GM21423 (cell line): ENCODE data around the gene MYO9B.
"Not testable (repeated sequence)": the region's sequence is repeated elsewhere in the genome, so short reads cannot be mapped to it uniquely, and the experiment has no call there.

Experiments
- ATAC-seq: cut with Tn5 transposase; IDR thresholded peaks from one replicate; pipeline ENCODE4 v1.9.1; 2021; ENCODE audit warnings: mild to moderate bottlenecking, moderate library complexity; ENCODE audit not compliant: unreplicated experiment

The MYO9B gene

DNA sequence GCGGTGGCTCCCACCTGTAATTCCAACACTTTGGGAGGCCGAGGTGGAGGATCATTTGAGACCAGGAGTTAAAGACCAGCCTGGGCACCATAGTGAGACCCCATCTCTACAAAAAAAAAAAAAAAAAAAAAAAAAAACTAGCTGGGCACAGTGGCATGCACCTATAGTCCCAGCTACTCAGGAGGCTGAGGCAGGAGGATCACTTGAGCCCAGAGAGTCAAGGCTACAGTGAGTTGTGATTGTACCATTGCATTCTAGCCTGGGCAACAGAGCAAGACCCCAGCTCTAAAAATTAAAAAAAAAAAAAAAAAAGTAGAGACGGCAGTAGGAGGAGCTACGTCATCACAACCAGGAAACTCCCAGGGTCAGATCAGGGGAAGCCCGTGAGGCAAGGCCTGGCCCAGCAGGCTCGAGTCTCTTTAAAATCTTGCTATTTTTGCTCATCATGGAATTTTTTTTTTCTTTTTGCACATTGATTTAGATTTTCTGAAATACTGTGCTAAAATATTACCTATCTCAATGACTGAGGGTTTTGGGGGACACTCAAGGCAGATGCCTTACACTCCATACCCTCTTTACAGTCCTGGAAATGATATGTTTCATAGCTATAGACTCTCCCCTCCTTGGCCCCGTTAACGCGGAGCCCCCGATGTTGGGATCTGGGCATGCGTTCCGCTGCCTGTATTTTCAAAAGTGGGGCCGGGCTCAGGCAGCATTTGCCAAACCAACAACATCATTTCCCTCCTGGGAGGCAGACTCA lies 95.1 kb downstream of the MYO9B start:
- ATAC-seq = no peak

DNA sequence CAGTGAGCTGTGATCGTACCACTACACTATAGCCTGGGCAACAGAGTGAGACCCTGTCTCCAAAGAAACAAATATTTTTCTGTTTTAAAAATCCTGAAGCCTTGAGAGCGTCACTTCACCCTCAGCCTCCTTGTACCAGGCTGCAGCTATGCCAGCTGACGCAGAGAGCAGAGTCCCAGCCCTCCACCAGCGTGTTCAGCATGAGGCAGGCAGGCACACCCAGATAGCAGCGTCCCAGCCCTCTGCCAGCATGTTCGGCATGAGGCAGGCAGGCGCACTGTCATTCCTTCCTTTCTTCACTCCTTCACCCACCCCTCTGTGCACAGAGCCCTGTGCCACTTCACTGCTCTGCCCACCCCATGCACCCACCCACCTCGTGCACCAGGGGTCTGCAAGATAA lies 96.3 kb downstream of the MYO9B start:
- no peak for ATAC-seq

DNA sequence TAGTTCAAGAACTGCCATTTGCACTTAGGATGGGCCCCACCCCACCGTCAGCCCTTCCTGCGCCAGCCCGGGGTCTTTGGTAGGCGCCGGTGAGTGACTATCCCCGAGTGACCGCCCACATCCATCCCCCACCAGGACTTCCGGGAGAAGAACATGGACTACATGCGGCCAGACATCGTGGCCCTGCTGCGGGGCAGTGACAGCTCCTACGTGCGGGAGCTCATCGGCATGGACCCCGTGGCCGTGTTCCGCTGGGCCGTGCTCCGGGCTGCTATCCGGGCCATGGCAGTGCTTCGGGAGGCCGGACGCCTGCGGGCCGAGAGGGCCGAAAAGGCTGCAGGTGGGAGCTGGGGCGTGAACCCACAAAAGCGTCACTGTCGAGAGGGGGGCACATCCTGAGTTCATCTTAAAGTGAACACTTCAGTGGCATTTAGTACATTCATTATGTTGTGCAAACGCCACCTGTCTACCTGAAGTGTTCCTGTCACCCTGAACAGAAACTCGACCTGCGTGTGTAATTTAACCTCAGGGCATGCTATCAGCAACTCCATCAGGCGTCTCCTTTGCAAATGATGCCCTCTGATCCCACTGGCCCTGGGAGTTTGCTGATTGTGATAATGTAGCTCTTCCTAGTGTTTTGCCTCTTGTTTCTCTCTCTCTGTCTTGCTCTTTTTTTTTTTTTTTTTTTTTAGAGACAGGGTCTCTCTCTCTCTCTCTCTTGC lies 97.2 kb downstream of the MYO9B start:
- no peak for ATAC-seq

DNA sequence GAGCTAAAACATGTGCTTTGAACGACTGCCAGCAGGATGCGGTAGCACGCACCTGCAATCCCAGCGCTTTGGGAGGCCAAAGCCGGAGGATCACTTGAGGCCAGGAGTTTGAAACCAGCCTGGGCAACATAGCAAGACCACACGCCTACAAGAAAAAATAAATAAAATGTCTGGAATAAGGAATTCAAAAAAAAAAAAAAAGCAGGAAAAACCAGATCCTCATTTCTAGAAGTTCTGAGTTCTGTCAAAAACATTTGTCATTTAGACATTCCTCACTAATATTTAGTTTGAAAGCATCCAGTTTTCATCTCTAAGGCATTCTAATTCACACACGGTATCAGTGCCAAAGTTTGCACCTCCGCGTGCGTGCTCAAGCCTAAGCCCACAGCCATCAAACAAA lies 102.7 kb downstream of the MYO9B start:
- no peak for ATAC-seq

GRCh38 chr19:17180997-17181702 lies 105.6 kb downstream of the MYO9B start:
- no peak for ATAC-seq

GRCh38 chr19:17183271-17183761 lies 107.7 kb downstream of the MYO9B start:
- ATAC-seq = no peak

- no peak for ATAC-seq
Measured at GRCh38 chr19:17183858-17184321, 108.3 kb downstream of the MYO9B start.

DNA sequence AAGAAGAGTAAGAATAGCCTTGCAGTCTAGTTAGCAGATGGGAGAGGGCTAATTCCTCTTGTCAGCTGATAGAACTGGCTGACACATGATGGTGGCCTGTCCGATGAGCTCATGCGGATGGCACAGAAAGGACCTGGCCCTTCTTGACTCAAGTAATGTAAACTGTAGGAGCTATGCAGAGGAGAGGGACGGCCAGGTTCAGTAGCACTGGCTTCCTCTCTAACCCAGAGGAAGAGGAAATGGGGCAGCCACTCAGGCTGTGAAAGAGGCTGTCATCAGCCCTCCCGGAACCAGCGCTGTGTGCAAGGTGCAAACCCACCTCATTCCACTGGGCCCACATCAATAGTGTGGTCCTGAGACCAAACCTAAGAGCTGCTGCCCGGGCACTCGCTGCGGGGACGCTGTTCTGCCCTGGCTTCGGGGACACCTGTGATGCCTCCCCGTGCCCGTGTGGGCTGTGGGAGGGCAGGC lies 108.8 kb downstream of the MYO9B start:
- no peak for ATAC-seq

DNA sequence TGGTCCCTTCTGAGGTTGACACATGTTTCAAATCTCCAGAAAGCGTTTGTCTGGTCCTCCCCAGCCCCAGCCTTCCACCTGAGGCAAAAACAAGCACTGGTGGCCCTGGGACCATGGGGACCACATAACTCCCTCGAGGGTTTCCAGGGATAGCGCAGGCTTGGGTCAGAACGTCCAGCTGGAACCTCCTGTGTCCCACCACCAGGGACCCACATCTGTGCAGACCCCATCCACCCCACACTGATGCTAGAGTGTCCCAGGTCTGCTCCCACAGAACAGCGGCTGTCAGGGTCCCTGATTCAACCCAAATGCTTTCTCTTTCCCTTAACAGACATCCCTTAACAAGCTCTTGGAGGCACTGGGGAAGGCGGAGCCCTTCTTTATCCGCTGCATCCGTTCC lies 110.0 kb downstream of the MYO9B start:
- no peak for ATAC-seq

DNA sequence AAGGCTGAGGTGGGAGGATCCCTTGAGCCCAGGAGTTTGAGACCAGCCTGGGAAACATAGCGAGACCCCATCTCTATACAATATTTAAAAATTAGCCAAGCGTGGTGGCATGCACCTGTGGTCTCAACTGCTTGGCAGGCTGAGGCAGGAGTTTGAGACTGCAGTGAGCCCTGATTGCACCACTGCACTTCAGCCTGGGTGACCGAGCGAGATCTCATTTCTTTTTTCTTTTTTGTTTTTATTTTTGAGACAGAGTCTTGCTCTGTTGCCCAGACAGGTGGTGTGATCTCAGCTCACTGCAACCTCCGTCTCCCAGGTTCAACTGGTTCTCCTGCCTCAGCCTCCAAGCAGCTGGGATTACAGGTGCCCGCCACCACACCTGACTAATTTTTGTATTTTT lies 116.2 kb downstream of the MYO9B start:
- not testable (repeated sequence) for ATAC-seq

DNA sequence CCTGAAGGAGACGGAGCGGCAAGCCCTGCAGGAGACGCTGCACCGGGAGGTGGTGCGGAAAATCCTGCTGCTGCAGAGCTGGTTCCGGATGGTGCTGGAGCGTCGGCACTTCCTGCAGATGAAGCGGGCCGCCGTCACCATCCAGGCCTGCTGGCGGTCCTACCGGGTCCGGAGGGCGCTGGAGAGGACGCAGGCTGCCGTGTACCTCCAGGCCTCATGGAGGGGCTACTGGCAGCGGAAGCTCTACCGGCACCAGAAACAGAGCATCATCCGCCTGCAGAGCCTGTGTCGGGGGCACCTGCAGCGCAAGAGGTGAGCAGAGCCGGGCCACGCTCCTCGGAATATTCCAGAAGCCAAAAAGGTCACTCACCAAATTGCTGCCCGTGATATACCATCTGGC lies 117.2 kb downstream of the MYO9B start:
- ATAC-seq = no peak

DNA sequence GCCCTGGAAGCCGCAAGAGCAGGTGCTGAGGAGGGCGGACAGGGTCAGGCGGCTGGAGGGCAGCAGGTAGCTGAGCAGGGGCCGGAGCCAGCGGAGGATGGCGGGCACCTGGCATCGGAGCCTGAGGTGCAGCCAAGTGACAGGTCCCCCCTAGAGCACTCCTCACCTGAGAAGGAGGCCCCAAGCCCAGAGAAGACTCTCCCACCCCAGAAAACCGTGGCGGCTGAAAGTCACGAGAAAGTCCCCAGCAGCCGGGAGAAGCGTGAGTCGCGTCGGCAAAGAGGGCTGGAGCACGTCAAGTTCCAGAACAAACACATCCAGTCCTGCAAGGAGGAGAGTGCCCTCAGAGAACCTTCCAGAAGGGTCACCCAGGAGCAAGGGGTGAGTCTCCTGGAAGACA lies 119.0 kb downstream of the MYO9B start:
- ATAC-seq = no peak

DNA sequence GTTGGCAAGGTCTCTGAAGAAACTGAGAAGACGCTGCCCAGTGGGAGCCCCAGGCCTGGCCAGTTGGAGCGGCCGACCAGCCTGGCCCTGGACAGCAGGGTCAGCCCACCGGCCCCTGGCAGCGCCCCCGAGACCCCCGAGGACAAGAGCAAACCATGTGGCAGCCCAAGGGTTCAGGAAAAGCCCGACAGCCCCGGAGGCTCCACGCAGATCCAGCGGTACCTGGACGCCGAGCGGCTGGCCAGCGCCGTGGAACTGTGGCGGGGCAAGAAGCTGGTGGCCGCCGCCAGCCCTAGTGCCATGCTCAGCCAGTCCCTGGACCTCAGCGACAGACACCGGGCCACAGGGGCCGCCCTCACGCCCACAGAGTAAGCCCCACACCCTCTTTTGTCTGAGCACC lies 119.5 kb downstream of the MYO9B start:
- no peak for ATAC-seq

DNA sequence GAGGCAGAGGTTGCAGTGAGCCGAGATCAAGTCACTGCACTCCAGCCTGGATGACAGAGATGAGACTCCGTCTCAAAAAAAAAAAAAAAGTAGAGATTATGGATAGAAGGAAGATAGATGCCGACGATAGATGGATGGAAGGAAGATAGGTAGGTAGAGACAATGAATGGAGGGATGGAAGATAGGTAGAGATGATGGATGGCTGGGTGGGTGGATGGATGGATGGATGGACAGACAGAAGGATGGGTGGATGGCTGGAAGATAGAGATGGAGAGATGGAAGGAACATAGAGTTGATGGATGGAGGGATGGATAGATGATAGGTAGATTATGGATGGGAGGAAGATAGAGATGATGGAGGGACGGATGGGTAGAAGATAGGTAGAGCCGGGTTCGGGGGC lies 121.0 kb downstream of the MYO9B start:
- no peak for ATAC-seq

GRCh38 chr19:17197666-17198065 lies 122.1 kb downstream of the MYO9B start:
- ATAC-seq = no peak

DNA sequence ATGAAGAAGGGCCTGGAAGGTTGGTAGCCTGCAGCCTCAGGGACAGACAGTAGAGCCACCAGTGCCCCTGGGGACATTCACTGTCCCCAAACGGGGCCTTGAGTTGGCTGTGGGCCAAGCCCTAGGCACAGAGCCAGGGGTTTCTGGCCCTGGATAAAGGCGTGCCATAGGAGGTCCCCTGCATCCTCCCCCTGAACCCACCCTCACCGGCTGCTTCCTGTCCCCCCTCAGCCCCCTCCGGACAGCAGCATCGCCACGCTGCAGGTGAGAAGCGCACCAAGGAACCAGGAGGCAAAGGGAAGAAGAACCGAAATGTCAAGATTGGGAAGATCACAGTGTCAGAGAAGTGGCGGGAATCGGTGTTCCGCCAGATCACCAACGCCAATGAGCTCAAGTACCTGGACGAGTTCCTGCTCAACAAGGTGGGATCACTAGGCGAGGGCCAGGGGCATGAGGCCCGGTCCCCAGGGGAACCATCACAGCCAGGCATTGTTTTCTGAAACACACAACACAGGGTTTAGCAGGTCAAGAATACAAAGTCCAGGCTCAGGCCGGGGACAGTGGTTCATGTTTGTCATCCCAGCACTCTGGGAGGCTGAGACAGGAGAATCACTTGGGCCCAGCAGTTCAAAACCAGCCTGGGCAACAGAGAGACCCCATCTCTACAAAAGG lies 125.0 kb downstream of the MYO9B start:
- ATAC-seq = no peak

DNA sequence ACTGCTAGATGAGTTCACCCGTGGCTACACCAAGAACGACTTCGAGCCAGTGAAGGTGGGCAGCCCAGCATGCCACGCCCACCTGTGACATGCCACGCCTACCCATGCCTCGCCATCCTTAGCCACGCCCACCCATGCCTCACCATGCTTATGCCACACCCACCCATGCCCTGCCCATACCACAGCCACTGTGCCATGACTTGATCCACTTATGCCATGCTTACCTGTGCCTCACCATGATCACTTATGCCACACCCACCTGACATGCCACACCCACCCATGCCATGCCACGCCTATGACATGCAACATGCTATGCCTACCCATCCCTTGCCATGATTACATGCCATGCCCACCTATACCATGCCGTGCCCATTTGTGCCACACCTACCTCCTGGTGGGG lies 126.7 kb downstream of the MYO9B start:
- ATAC-seq = no peak

DNA sequence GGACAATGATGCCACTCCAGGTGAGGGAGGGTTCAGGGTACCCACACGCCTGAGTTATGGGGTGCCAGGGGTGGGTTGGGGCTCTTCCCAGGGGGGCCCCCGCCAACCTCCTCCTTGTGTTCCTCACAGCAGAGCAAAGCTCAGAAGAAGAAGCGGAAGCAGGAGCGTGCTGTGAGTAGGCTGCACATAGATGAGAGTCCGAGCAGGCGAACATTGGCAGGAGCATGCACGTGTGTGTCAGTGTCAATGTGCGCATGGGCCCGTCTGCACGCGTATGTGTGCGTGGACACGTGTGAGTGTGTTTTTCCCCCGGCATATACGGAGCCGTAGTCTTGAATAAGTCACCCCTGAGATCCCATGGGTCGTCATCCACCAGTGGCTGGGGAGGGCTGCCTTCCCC lies 127.1 kb downstream of the MYO9B start:
- no peak for ATAC-seq

DNA sequence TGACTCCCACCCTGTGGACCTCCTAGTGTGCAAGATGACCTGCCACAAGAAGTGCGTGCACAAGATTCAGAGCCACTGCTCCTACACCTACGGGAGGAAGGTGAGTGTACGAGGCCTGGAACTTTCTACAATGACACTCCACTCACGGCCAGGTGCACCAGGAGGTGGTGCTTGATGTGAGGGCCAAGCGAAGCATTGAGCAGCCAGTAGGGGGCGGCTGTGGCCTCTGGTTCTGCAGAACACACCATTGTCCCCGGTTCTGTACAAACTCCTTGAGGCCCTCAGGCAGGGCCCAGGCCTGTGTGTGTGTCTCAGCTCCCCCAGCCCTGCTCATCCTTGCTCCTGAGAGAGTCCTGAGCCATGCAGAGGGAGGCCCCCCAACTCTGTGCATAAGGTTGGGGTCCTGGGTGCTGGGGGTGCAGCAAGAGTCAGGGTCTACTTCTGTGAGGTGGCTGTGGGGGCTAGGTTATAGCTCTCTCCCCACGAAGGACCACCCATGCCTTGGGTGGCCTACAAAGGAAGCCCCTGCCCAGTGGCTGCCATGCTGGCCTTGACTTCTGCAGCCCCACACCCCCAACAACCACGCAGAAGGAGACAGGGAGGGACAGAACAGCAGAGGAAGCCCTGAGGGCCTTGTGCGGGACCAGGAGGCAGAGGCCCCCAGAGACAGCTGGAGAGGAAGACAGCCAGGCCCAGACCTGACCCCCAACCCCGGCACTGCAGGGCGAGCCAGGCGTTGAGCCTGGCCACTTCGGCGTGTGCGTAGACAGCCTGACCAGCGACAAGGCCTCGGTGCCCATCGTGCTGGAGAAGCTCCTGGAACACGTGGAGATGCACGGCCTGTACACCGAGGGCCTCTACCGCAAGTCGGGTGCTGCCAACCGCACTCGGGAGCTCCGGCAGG lies 129.9 kb downstream of the MYO9B start:
- ATAC-seq = no peak
